ENCODE data around the gene IL13.

DNA sequence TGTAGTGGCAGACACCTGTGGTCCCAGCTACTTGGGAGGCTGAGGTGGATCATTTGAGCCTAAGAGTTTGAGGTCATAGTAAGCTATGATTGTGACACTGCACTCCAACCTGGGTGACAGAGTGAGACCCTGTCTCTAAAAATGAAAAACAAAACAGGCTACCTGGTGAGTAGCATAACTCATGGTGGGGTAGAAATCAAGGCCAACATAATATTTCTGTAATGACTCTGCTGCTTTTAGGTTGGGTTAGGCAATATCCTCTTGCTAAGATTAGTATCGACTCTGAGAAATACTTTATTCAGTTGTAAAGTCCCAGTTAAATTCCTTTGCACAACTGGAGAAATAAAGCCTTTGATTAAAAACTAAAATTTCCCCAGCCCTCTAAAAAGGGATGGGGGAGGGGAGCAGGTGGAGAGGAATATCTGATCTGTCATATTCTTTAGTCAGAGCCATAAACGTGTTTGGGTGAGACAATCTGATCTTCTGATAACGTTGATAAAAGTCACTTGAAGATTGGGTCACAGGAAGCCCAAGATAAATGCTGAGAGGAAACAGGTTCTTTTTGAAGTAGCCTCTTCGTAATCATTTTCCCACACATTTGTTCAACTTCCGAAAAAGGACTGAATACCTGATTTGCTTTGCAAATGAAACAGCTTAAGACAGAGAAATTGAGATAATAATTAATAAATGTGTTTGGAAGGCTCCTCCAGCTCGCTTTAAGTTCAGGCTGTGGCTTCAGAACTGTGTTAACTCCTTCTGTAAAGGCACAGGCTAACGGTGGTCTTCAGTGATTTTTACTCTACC is 30.8 kb downstream of the IL13 start:
- TF ChIP-seq, protein P1, sequence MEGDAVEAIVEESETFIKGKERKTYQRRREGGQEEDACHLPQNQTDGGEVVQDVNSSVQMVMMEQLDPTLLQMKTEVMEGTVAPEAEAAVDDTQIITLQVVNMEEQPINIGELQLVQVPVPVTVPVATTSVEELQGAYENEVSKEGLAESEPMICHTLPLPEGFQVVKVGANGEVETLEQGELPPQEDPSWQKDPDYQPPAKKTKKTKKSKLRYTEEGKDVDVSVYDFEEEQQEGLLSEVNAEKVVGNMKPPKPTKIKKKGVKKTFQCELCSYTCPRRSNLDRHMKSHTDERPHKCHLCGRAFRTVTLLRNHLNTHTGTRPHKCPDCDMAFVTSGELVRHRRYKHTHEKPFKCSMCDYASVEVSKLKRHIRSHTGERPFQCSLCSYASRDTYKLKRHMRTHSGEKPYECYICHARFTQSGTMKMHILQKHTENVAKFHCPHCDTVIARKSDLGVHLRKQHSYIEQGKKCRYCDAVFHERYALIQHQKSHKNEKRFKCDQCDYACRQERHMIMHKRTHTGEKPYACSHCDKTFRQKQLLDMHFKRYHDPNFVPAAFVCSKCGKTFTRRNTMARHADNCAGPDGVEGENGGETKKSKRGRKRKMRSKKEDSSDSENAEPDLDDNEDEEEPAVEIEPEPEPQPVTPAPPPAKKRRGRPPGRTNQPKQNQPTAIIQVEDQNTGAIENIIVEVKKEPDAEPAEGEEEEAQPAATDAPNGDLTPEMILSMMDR (optimal IDR thresholded peaks at IDR 0.05 in 1 of 3, IDR thresholded peaks at IDR 0.05 in 1 of 3, conservative IDR thresholded peaks at IDR 0.05 in 1 of 3; ENCODE audit: extremely low read depth in 1 of 3, insufficient read depth in 2 of 3, low read length in 3 of 3), result no peak
- TF ChIP-seq EZH2 (IDR thresholded peaks at IDR 0.05; ENCODE audit: low read length), result no peak

All from keratinocyte (primary cell).